SIG-M5 treated with dmso at 0.1 percent for 504 hours (cell line): Measurements from ENCODE around the gene LMCD1.
A peak's percentile ranks its signal among the peaks of the same experiment; 100 is the strongest.

Experiments
- DNase-seq: peaks from one replicate; lab custom pipeline; 2025; ENCODE audit not compliant: unreplicated experiment; lab: John Stamatoyannopoulos, UW

The LMCD1 gene

GRCh38 chr3:8501371-8502131, at the start of gene LMCD1:
TSS of gene LMCD1 (plus strand) at chr3:8501823. CDS start at chr3:8501939, 116 bp downstream.
- peak; percentile 46 for DNase-seq

GRCh38 chr3:8452112-8452511, 49.5 kb upstream of the LMCD1 start:
- DNase-seq: no peak

GRCh38 chr3:8453153-8453552, 48.5 kb upstream of the LMCD1 start:
- no peak for DNase-seq

- no peak for DNase-seq
Measured at GRCh38 chr3:8455526-8456411, 45.9 kb upstream of the LMCD1 start.

GRCh38 chr3:8456412-8456811, 45.2 kb upstream of the LMCD1 start:
- peak; percentile 56 for DNase-seq

- no peak for DNase-seq
Measured at GRCh38 chr3:8457039-8457438, 44.6 kb upstream of the LMCD1 start.

GRCh38 chr3:8458238-8458661, 43.4 kb upstream of the LMCD1 start:
- DNase-seq: no peak

GRCh38 chr3:8458711-8459110, 42.9 kb upstream of the LMCD1 start:
- DNase-seq: no peak

- DNase-seq: no peak
Measured at GRCh38 chr3:8460050-8460708, 41.4 kb upstream of the LMCD1 start.

GRCh38 chr3:8460815-8461456, 40.7 kb upstream of the LMCD1 start:
- DNase-seq: no peak

- DNase-seq: no peak
Measured at GRCh38 chr3:8464668-8465067, 37.0 kb upstream of the LMCD1 start.

GRCh38 chr3:8466526-8466925, 35.1 kb upstream of the LMCD1 start:
- DNase-seq: no peak

- no peak for DNase-seq
Measured at GRCh38 chr3:8470801-8471200, 30.8 kb upstream of the LMCD1 start.

- DNase-seq: no peak
Measured at GRCh38 chr3:8472549-8472948, 29.1 kb upstream of the LMCD1 start.

- DNase-seq: no peak
Measured at GRCh38 chr3:8473029-8473428, 28.6 kb upstream of the LMCD1 start.

- no peak for DNase-seq
Measured at GRCh38 chr3:8473990-8474389, 27.6 kb upstream of the LMCD1 start.

GRCh38 chr3:8474991-8475390, 26.6 kb upstream of the LMCD1 start:
- DNase-seq: no peak

GRCh38 chr3:8480699-8481098, 20.9 kb upstream of the LMCD1 start:
- DNase-seq: no peak

- no peak for DNase-seq
Measured at GRCh38 chr3:8481380-8481779, 20.2 kb upstream of the LMCD1 start.

GRCh38 chr3:8482263-8482662, 19.4 kb upstream of the LMCD1 start:
- no peak for DNase-seq
